ENCODE data around the gene MEX3C.

DNA sequence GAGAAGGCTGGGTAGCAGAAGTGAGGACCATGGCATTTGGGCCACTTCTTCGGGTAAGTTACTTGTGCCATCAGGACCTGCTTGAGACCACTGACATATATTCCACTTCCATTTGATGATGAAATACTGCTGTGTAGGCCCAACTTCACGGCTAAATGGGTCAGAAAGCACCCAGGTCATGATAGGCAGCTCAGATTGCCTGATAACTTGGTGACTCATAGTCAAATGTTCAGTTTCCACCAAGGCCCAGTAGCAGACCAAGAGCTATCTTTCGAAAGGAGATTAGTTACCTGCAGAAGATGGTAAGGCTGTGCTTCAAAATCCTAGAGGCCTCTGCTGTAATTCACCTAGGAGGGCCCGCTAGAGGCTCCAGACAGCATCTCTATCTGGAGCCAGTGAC, 31.8 kb upstream of the MEX3C start:
- TF ChIP-seq, protein P1, sequence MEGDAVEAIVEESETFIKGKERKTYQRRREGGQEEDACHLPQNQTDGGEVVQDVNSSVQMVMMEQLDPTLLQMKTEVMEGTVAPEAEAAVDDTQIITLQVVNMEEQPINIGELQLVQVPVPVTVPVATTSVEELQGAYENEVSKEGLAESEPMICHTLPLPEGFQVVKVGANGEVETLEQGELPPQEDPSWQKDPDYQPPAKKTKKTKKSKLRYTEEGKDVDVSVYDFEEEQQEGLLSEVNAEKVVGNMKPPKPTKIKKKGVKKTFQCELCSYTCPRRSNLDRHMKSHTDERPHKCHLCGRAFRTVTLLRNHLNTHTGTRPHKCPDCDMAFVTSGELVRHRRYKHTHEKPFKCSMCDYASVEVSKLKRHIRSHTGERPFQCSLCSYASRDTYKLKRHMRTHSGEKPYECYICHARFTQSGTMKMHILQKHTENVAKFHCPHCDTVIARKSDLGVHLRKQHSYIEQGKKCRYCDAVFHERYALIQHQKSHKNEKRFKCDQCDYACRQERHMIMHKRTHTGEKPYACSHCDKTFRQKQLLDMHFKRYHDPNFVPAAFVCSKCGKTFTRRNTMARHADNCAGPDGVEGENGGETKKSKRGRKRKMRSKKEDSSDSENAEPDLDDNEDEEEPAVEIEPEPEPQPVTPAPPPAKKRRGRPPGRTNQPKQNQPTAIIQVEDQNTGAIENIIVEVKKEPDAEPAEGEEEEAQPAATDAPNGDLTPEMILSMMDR (IDR thresholded peaks at IDR 0.05), result no peak
- TF ChIP-seq POLR2A (IDR thresholded peaks at IDR 0.05), result no peak

All from adrenal gland (tissue), 5 donors.